GM13977 (cell line): Measurements from ENCODE around the gene ZNF839.

ENCODE experiments used
- DNase-seq: peaks from one replicate; pipeline ENCODE4 v3.0.0; 2012; ENCODE audit warnings: low spot score
- in situ Hi-C: fragments of 300-500 bp; cut with MboI; formaldehyde crosslinking; loops from one replicate; pipeline ENCODE4 v1.12.0; 2022; ENCODE audit warnings: low sequenced_read_pairs, low pct_unique_long_range_greater_than_20kb, mixed read lengths, inconsistent platforms; ENCODE audit not compliant: unreplicated experiment
- TF ChIP-seq, protein P1 (sequence below): IDR thresholded peaks from 2 replicates; pipeline ENCODE4 v1.5.1; 2012; ENCODE audit warnings: mild to moderate bottlenecking, control low read depth; ENCODE audit not compliant: insufficient read depth; ENCODE audit errors: extremely low read depth, missing control alignments

The ZNF839 gene

GRCh38 chr14:102279688-102280348, 39.7 kb upstream of the ZNF839 start:
- in situ Hi-C loops = no loop called here
- no peak for DNase-seq
- TF ChIP-seq, protein P1, sequence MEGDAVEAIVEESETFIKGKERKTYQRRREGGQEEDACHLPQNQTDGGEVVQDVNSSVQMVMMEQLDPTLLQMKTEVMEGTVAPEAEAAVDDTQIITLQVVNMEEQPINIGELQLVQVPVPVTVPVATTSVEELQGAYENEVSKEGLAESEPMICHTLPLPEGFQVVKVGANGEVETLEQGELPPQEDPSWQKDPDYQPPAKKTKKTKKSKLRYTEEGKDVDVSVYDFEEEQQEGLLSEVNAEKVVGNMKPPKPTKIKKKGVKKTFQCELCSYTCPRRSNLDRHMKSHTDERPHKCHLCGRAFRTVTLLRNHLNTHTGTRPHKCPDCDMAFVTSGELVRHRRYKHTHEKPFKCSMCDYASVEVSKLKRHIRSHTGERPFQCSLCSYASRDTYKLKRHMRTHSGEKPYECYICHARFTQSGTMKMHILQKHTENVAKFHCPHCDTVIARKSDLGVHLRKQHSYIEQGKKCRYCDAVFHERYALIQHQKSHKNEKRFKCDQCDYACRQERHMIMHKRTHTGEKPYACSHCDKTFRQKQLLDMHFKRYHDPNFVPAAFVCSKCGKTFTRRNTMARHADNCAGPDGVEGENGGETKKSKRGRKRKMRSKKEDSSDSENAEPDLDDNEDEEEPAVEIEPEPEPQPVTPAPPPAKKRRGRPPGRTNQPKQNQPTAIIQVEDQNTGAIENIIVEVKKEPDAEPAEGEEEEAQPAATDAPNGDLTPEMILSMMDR = no peak

- DNase-seq = no peak
- TF ChIP-seq, protein P1 = no peak
- in situ Hi-C loops = no loop called here
Measured at GRCh38 chr14:102280376-102280962, 39.1 kb upstream of the ZNF839 start.

DNA sequence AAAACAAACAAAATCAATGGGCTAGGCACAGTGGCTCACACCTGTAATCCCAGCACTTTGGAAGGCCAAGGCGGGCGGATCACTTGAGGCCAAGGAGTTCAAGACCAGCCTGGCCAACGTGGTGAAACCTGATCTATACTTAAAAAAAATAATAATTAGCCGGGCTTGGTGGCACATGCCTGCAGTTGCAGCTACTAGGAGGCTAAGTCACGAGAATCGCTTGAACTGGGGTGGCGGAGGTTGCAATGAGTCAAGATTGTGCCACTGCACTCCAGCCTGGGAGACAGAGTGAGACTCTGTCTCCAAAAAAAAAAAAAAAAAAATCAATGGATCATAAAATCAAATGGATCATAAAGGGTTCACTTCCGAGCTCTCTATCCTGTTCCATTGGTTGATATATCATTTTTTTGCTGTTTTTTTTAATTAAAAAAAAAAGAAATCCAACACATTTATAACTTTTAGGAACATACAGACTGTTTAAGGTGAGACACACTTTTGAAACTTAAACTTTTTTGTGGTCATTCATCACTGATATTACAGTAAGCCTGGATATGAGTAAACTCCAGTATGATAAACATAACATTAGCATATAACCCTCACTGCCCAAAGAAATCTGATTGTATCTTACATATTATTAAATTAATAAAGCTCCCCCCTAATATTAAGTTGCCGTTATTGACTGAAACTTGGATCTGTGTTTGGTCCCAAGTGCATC, 36.6 kb upstream of the ZNF839 start:
- no peak for DNase-seq
- in situ Hi-C loops = no loop called here
- TF ChIP-seq, protein P1 = no peak

GRCh38 chr14:102283631-102284129, 35.9 kb upstream of the ZNF839 start:
- no peak for DNase-seq
- TF ChIP-seq, protein P1 = no peak
- in situ Hi-C loops = no loop called here

DNA sequence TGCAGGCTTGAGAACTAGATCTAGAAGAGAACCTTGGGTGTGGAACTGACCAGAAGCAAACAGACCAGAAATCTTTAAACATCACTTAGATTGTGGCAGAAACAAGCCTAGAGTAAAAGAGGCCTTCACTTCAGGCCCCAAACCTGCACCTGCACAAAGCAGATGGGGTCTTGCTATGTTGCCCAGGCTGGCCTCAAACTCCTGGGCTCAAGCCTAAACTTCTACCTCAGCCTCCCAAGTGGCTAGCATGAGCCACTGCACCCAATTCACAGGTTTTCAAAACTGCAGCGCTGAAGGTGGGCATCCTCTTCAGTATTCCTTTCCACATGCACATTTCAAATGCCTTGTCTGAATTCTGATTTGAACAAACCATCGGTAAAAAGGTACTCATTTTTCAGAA, 34.4 kb upstream of the ZNF839 start:
- DNase-seq = no peak
- in situ Hi-C loops = no loop called here
- TF ChIP-seq, protein P1 = no peak

GRCh38 chr14:102288139-102288538, 31.4 kb upstream of the ZNF839 start:
- no peak for DNase-seq
- TF ChIP-seq, protein P1 = no peak
- in situ Hi-C loops = no loop called here
